ENCODE measurements around the gene PCDHB14. TPM values are rescaled to one million over a fixed set of nuclear protein-coding genes. Genes with fewer than 3 reads are reported as not detected.
"Not testable (repeated sequence)": the region's sequence is repeated elsewhere in the genome, so short reads cannot be mapped to it uniquely, and the experiment has no call there.

Gene PCDHB14
- polyA plus RNA-seq, 1 donor = 2.7 TPM

DNA sequence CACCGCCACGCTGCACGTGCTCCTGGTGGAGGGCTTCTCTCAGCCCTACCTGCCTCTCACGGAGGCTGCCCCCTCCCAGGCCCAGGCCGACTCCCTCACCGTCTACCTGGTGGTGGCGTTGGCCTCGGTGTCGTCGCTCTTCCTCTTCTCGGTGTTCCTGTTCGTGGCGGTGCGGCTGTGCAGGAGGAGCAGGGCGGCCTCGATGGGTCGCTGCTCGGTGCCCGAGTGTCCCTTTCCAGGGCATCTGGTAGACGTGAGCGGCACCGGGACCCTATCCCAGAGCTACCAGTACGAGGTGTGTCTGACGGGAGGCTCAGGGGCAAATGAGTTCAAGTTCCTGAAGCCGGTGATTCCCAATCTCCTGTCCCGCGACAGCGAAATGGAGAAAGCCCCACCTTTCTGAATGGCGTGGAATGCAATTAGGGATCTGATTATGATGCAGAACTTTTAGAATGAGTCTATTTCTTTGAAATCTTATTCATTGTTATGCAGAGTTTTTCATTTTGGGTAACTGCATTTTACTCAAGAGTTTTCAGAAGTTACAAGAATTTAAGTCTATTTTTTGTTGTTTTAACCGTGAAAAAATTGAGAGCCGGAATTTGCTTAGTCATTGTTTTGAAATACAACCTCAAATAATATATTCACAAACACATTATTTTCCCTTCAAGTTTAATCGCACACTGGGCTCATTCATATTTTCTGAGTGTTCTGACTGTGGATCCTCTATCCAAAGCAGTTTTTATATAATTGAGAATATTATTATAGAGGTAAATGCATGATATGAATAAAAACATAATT, 13.6 kb downstream of the PCDHB14 start:
- Histone ChIP-seq H3K27ac (ENCODE audit: low read length) (no peak overlapping the region), H3K36me3 (ENCODE audit: control insufficient read depth, insufficient read depth, low read length) (no peaks in the 10 kb centered on the region), H3K27me3 (ENCODE audit: control insufficient read depth, insufficient read depth, low read length) (peaks cover 11% of the 10 kb centered on the region), H3K4me1 (ENCODE audit: control insufficient read depth, insufficient read depth, low read length) (no peaks in the 10 kb centered on the region), H3K9me3 (ENCODE audit: control insufficient read depth, low read depth, low read length) (peaks cover 27% of the 10 kb centered on the region), H3K4me3 (ENCODE audit: low read length) (no peak overlapping the region)
- WGBS (ENCODE audit: insufficient coverage, low lambda C conversion rate) = 56% methylated on average over 2 of the region's 32 CpGs
- no peak for DNase-seq

DNA sequence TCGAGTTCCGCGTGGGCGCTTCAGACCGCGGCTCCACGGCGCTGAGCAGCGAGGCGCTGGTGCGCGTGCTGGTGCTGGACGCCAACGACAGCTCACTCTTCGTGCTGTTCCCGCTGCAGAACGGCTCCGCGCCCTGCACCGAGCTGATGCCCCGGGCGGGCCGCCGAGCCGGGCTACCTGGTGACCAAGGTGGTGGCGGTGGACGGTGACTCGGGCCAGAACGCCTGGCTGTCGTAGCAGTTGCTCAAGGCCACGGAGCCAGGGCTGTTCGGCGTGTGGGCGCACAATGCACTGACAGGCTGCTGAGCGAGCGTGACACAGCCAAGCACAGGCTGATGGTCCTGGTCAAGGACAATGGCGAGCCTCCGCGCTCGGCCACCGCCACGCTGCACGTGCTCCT, 18.4 kb downstream of the PCDHB14 start:
- no peak overlapping the region for H3K4me3 ChIP-seq (ENCODE audit: low read length)
- no peaks in the 10 kb centered on the region for H3K36me3 ChIP-seq (ENCODE audit: control insufficient read depth, insufficient read depth, low read length)
- no peak for DNase-seq
- H3K4me1 ChIP-seq (ENCODE audit: control insufficient read depth, insufficient read depth, low read length) = no peaks in the 10 kb centered on the region
- peaks cover 28% of the 10 kb centered on the region for H3K9me3 ChIP-seq (ENCODE audit: control insufficient read depth, low read depth, low read length)
- H3K27ac ChIP-seq (ENCODE audit: low read length) = no peak overlapping the region
- WGBS (ENCODE audit: insufficient coverage, low lambda C conversion rate) = no CpG with 5 or more reads among the region's 43 CpGs
- peaks cover 3% of the 10 kb centered on the region for H3K27me3 ChIP-seq (ENCODE audit: control insufficient read depth, insufficient read depth, low read length)

GRCh38 chr5:141245250-141245717, 22.1 kb downstream of the PCDHB14 start, which contains the start of gene PCDHB15:
Gene PCDHB15 (plus strand): TSS chr5:141245395. CDS start chr5:141245579, 184 bp downstream.
- WGBS (ENCODE audit: insufficient coverage, low lambda C conversion rate) = 7% methylated on average over 4 of the region's 16 CpGs
- no peaks in the 10 kb centered on the region for H3K4me1 ChIP-seq (ENCODE audit: control insufficient read depth, insufficient read depth, low read length)
- peaks cover 41% of the 10 kb centered on the region for H3K9me3 ChIP-seq (ENCODE audit: control insufficient read depth, low read depth, low read length)
- H3K4me3 ChIP-seq (ENCODE audit: low read length) = peak within 1 kb of the TSS; percentile 6
- no peak for DNase-seq
- no peaks in the 10 kb centered on the region for H3K36me3 ChIP-seq (ENCODE audit: control insufficient read depth, insufficient read depth, low read length)
- no peak within 1 kb of the TSS for H3K27ac ChIP-seq (ENCODE audit: low read length)
- H3K27me3 ChIP-seq (ENCODE audit: control insufficient read depth, insufficient read depth, low read length) = no peaks in the 10 kb centered on the region

GRCh38 chr5:141246971-141247370, 23.8 kb downstream of the PCDHB14 start:
- no CpG with 5 or more reads among the region's 42 CpGs for WGBS (ENCODE audit: insufficient coverage, low lambda C conversion rate)
- not testable (repeated sequence) for H3K36me3 ChIP-seq (ENCODE audit: control insufficient read depth, insufficient read depth, low read length); H3K27me3 ChIP-seq (ENCODE audit: control insufficient read depth, insufficient read depth, low read length); DNase-seq; H3K4me1 ChIP-seq (ENCODE audit: control insufficient read depth, insufficient read depth, low read length); H3K4me3 ChIP-seq (ENCODE audit: low read length); H3K27ac ChIP-seq (ENCODE audit: low read length)
- peaks cover 30% of the 10 kb centered on the region for H3K9me3 ChIP-seq (ENCODE audit: control insufficient read depth, low read depth, low read length)

DNA sequence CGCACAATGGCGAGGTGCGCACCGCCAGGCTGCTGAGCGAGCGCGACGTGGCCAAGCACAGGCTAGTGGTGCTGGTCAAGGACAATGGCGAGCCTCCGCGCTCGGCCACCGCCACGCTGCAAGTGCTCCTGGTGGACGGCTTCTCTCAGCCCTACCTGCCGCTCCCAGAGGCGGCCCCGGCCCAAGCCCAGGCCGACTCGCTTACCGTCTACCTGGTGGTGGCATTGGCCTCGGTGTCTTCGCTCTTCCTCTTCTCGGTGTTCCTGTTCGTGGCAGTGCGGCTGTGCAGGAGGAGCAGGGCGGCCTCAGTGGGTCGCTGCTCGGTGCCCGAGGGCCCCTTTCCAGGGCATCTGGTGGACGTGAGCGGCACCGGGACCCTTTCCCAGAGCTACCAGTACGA, 24.3 kb downstream of the PCDHB14 start:
- not testable (repeated sequence) for DNase-seq; H3K27ac ChIP-seq (ENCODE audit: low read length); H3K4me1 ChIP-seq (ENCODE audit: control insufficient read depth, insufficient read depth, low read length); H3K36me3 ChIP-seq (ENCODE audit: control insufficient read depth, insufficient read depth, low read length); H3K27me3 ChIP-seq (ENCODE audit: control insufficient read depth, insufficient read depth, low read length); H3K4me3 ChIP-seq (ENCODE audit: low read length)
- H3K9me3 ChIP-seq (ENCODE audit: control insufficient read depth, low read depth, low read length) = peaks cover 29% of the 10 kb centered on the region
- no CpG with 5 or more reads among the region's 34 CpGs for WGBS (ENCODE audit: insufficient coverage, low lambda C conversion rate)

DNA sequence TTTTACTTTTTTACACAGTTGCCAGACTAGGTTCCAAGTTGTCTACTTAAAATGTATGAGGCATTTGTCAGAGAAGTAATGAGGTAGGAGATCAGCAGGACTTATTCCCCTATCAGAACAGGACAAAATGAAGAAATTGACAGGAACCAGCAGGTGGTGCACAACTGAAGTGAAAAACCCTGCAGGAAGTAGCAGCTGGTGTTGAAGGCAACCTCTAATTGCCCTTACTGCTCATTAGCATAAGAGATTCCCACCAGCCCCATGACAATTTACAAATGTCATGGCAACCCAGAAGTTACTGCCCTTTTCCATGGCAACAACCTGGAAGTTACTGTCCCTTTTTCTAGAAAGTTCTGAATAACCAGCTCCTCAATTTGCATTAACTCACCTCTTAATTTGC, 27.4 kb downstream of the PCDHB14 start:
- Histone ChIP-seq H3K27ac (ENCODE audit: low read length) (no peak overlapping the region), H3K27me3 (ENCODE audit: control insufficient read depth, insufficient read depth, low read length) (no peaks in the 10 kb centered on the region), H3K36me3 (ENCODE audit: control insufficient read depth, insufficient read depth, low read length) (no peaks in the 10 kb centered on the region), H3K4me3 (ENCODE audit: low read length) (no peak overlapping the region), H3K4me1 (ENCODE audit: control insufficient read depth, insufficient read depth, low read length) (no peaks in the 10 kb centered on the region), H3K9me3 (ENCODE audit: control insufficient read depth, low read depth, low read length) (peaks cover 23% of the 10 kb centered on the region)
- no peak for DNase-seq

GRCh38 chr5:141258464-141258863, 35.3 kb downstream of the PCDHB14 start:
- DNase-seq = no peak

DNA sequence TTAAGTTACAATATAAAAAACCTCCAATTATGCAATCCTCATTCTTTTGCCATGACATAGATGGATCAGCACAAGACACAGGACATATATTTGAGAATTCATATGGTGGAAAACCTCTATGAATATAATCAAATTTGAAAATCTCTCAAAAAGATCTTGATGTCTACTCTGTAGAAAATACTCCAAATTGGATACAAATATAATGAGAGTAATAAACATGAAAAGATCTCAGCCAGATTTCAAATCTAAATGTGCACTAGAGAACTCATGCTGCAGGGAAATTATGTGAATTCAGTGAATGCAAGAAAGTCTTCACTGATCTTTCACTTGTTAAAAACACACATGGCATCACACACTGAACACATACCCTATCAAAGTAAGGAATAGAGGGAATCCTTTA, 35.8 kb downstream of the PCDHB14 start:
- H3K27ac ChIP-seq (ENCODE audit: low read length) = no peak overlapping the region
- no peaks in the 10 kb centered on the region for H3K4me1 ChIP-seq (ENCODE audit: control insufficient read depth, insufficient read depth, low read length)
- DNase-seq = no peak
- H3K9me3 ChIP-seq (ENCODE audit: control insufficient read depth, low read depth, low read length) = peaks cover 50% of the 10 kb centered on the region
- H3K27me3 ChIP-seq (ENCODE audit: control insufficient read depth, insufficient read depth, low read length) = no peaks in the 10 kb centered on the region
- no peaks in the 10 kb centered on the region for H3K36me3 ChIP-seq (ENCODE audit: control insufficient read depth, insufficient read depth, low read length)
- H3K4me3 ChIP-seq (ENCODE audit: low read length) = no peak overlapping the region

More at GRCh38 chr5:141258464-141258863, 35.3 kb downstream of the PCDHB14 start:
- no peaks in the 10 kb centered on the region for H3K36me3 ChIP-seq (ENCODE audit: control insufficient read depth, insufficient read depth, low read length)
- H3K4me1 ChIP-seq (ENCODE audit: control insufficient read depth, insufficient read depth, low read length) = no peaks in the 10 kb centered on the region
- H3K27ac ChIP-seq (ENCODE audit: low read length) = no peak overlapping the region
- no peak overlapping the region for H3K4me3 ChIP-seq (ENCODE audit: low read length)
- H3K9me3 ChIP-seq (ENCODE audit: control insufficient read depth, low read depth, low read length) = peaks cover 46% of the 10 kb centered on the region
- H3K27me3 ChIP-seq (ENCODE audit: control insufficient read depth, insufficient read depth, low read length) = no peaks in the 10 kb centered on the region

DNA sequence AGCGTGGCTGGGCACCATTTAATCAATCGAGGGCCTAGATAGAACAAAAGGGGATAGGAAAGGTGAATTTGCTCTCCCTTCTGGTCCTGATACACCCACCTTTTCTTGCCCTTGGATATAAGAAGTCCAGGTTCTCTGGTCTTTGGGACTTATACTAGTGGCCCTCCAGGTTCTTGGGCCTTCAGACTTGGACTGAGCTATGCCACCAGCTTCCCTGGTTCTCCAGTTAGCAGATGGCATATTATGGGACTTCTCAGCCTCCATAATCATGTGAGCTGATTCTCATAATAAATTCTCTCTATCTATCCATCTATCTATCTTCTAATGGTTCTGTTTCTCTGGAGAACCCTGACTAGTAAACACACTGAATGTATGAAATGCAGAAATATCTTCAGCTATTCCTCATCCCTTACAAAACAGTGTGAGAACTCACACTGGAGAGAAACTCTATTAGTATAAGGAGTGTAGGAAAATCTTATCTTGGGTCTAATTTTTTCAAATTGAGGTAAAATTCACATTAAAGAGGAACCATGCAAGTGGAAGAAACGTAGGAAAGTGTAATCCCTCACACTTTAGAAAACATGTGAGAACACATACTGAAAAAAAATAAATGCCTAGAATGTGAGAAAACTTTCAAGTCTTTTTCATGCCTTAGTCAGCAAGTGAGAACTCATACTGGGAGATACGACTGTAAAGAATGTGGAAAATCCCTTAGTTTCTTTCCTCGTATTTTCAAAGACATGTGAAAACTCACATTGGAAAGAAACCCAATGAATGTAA, 37.5 kb downstream of the PCDHB14 start:
- 50% methylated on average over 2 of the region's 5 CpGs for WGBS (ENCODE audit: insufficient coverage, low lambda C conversion rate)

GRCh38 chr5:141261238-141261546, 38.0 kb downstream of the PCDHB14 start:
- no peak overlapping the region for H3K4me3 ChIP-seq (ENCODE audit: low read length)
- H3K36me3 ChIP-seq (ENCODE audit: control insufficient read depth, insufficient read depth, low read length) = no peaks in the 10 kb centered on the region
- no peak for DNase-seq
- no peaks in the 10 kb centered on the region for H3K27me3 ChIP-seq (ENCODE audit: control insufficient read depth, insufficient read depth, low read length)
- H3K9me3 ChIP-seq (ENCODE audit: control insufficient read depth, low read depth, low read length) = peaks cover 46% of the 10 kb centered on the region
- 100% methylated on average over 1 of the region's 1 CpG for WGBS (ENCODE audit: insufficient coverage, low lambda C conversion rate)
- H3K4me1 ChIP-seq (ENCODE audit: control insufficient read depth, insufficient read depth, low read length) = no peaks in the 10 kb centered on the region
- no peak overlapping the region for H3K27ac ChIP-seq (ENCODE audit: low read length)

More for the DNA sequence above, 37.5 kb downstream of the PCDHB14 start:
- Histone ChIP-seq H3K27ac (ENCODE audit: low read length) (no peak overlapping the region), H3K4me3 (ENCODE audit: low read length) (no peak overlapping the region), H3K27me3 (ENCODE audit: control insufficient read depth, insufficient read depth, low read length) (no peaks in the 10 kb centered on the region), H3K4me1 (ENCODE audit: control insufficient read depth, insufficient read depth, low read length) (no peaks in the 10 kb centered on the region), H3K9me3 (ENCODE audit: control insufficient read depth, low read depth, low read length) (peaks cover 51% of the 10 kb centered on the region), H3K36me3 (ENCODE audit: control insufficient read depth, insufficient read depth, low read length) (no peaks in the 10 kb centered on the region)
- no peak for DNase-seq

All from large intestine (tissue), 3 donors.